T-helper 1 cell treated with Interleukin-12 subunit alpha and Interleukin-12 subunit beta and Interleukin-4 antibody, amounts not matched to agents 30 ng/mL and 1 ng/mL, for 36 hours (primary cell): Measurements from ENCODE around the gene DGAT2. TPM values are rescaled to one million over a fixed set of nuclear protein-coding genes. Genes with fewer than 3 reads are reported as not detected.

Experiments used
- intact Hi-C: fragments of 100-400 bp; cut with micrococcal nuclease; formaldehyde crosslinking; loops from one replicate; pipeline ENCODE4 v1.15.1; 2024
- total RNA-seq: library from RNA; stranded (reverse); gene quantifications from 2 replicates; pipeline ENCODE4 v1.2.3, GENCODE V29; 2022

The DGAT2 gene
- total RNA-seq, 1 donor from 2014 or later = 8.0 TPM

- intact Hi-C loops = no loop called here
Measured at GRCh38 chr11:75779960-75780359, 11.4 kb downstream of the DGAT2 start.

GRCh38 chr11:75780888-75781287, 12.3 kb downstream of the DGAT2 start:
- intact Hi-C loops = no loop called here

GRCh38 chr11:75781296-75781695, 12.7 kb downstream of the DGAT2 start:
- intact Hi-C loops = no loop called here

GRCh38 chr11:75781831-75782230, 13.3 kb downstream of the DGAT2 start:
- intact Hi-C loops = no loop called here

- intact Hi-C loops = no loop called here
Measured at GRCh38 chr11:75782540-75783263, 14.1 kb downstream of the DGAT2 start.

- intact Hi-C loops = no loop called here
Measured at GRCh38 chr11:75783416-75784084, 15.0 kb downstream of the DGAT2 start.

- intact Hi-C loops = no loop called here
Measured at GRCh38 chr11:75784085-75784478, 15.5 kb downstream of the DGAT2 start.

- intact Hi-C loops = no loop called here
Measured at GRCh38 chr11:75784506-75784905, 15.9 kb downstream of the DGAT2 start.

- intact Hi-C loops = no loop called here
Measured at GRCh38 chr11:75785187-75785586, 16.6 kb downstream of the DGAT2 start.

- intact Hi-C loops = no loop called here
Measured at GRCh38 chr11:75786101-75786736, 17.6 kb downstream of the DGAT2 start.

GRCh38 chr11:75789521-75789920, 20.9 kb downstream of the DGAT2 start:
- intact Hi-C loops = no loop called here

GRCh38 chr11:75790986-75791385, 22.4 kb downstream of the DGAT2 start:
- intact Hi-C loops = no loop called here

GRCh38 chr11:75792127-75792731, 23.7 kb downstream of the DGAT2 start:
- intact Hi-C loops = no loop called here

- intact Hi-C loops = no loop called here
Measured at GRCh38 chr11:75792997-75793800, 24.6 kb downstream of the DGAT2 start.

GRCh38 chr11:75793966-75794365, 25.4 kb downstream of the DGAT2 start:
- intact Hi-C loops = no loop called here

- intact Hi-C loops = no loop called here
Measured at GRCh38 chr11:75795276-75796090, 26.9 kb downstream of the DGAT2 start.

GRCh38 chr11:75796091-75796435, 27.5 kb downstream of the DGAT2 start:
- intact Hi-C loops = no loop called here

GRCh38 chr11:75797116-75797515, 28.5 kb downstream of the DGAT2 start:
- intact Hi-C loops = no loop called here

GRCh38 chr11:75797792-75798191, 29.2 kb downstream of the DGAT2 start:
- intact Hi-C loops = no loop called here

GRCh38 chr11:75800136-75800675, 31.6 kb downstream of the DGAT2 start:
- intact Hi-C loops = no loop called here
